ENCODE data around the gene HNRNPU. TPM values are rescaled to one million over a fixed set of nuclear protein-coding genes. Genes with fewer than 3 reads are reported as not detected.
A peak's percentile ranks its signal among the peaks of the same experiment; 100 is the strongest.

HNRNPU gene
- total and polyA plus RNA-seq, 2 of the 13 experiments (the other 11 are each of a cell fraction or from before 2014, with no cell fraction given): 101 to 508 TPM

DNA sequence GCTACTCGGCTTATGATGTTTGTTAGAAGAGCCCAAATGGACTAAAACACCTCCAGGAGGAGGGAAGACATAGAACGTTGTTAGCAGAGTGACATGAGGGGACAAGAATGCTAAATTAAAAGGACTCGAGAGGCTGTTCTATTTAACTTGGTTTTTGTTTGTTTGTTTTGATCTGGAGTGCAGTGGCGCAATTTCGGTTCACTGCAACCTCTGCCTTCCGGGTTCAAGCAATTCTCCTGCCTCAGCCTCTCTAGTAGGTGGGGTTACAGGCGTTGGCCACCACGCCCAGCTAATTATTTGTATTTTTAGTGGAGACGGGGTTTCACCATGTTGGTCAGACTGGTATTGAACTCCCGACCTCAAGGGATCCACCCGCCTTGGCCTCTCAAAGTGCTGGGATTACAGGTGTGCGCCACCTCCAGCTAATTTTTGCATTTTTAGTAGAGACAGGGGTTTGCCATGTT lies 5.1 kb upstream of the HNRNPU start (continued):
- TF ChIP-seq SAP130 (CRISPR knock-in tag; IDR thresholded peaks at IDR 0.05; ENCODE audit: low read depth): 0 out of 2 replicates have a peak, but pooled peaks have one; percentile 40
- TF ChIP-seq, protein P1, sequence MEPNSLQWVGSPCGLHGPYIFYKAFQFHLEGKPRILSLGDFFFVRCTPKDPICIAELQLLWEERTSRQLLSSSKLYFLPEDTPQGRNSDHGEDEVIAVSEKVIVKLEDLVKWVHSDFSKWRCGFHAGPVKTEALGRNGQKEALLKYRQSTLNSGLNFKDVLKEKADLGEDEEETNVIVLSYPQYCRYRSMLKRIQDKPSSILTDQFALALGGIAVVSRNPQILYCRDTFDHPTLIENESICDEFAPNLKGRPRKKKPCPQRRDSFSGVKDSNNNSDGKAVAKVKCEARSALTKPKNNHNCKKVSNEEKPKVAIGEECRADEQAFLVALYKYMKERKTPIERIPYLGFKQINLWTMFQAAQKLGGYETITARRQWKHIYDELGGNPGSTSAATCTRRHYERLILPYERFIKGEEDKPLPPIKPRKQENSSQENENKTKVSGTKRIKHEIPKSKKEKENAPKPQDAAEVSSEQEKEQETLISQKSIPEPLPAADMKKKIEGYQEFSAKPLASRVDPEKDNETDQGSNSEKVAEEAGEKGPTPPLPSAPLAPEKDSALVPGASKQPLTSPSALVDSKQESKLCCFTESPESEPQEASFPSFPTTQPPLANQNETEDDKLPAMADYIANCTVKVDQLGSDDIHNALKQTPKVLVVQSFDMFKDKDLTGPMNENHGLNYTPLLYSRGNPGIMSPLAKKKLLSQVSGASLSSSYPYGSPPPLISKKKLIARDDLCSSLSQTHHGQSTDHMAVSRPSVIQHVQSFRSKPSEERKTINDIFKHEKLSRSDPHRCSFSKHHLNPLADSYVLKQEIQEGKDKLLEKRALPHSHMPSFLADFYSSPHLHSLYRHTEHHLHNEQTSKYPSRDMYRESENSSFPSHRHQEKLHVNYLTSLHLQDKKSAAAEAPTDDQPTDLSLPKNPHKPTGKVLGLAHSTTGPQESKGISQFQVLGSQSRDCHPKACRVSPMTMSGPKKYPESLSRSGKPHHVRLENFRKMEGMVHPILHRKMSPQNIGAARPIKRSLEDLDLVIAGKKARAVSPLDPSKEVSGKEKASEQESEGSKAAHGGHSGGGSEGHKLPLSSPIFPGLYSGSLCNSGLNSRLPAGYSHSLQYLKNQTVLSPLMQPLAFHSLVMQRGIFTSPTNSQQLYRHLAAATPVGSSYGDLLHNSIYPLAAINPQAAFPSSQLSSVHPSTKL (CRISPR knock-in tag; IDR thresholded peaks at IDR 0.05): peak; percentile 45
- no peak for TF ChIP-seq RBM39 (IDR thresholded peaks at IDR 0.05; ENCODE audit: low read depth, low read length, poor library complexity, severe bottlenecking)
- TF ChIP-seq GABPA (IDR thresholded peaks at IDR 0.05; ENCODE audit: low read depth, low read length): no peak
- TF ChIP-seq GABPA (CRISPR knock-in tag; IDR thresholded peaks at IDR 0.05; ENCODE audit: low read depth): peak; percentile 25; the same call in 1 of the 2 replicates
- TF ChIP-seq SMC3 (IDR thresholded peaks at IDR 0.05; ENCODE audit: low read length): no peak
- peak; percentile 34; the same call in 1 of the 2 replicates for TF ChIP-seq RARA (CRISPR knock-in tag; IDR thresholded peaks at IDR 0.05)
- no peak for TF ChIP-seq ZFP36 (IDR thresholded peaks at IDR 0.05; ENCODE audit: borderline replicate concordance, low read depth, low read length, partially characterized antibody)
- 0 out of 2 replicates have a peak, but pooled peaks have one; percentile 29 for TF ChIP-seq MTA1 (CRISPR knock-in tag; IDR thresholded peaks at IDR 0.05; ENCODE audit: borderline replicate concordance)
- no peak for TF ChIP-seq ZNF839 (CRISPR knock-in tag; IDR thresholded peaks at IDR 0.05; ENCODE audit: borderline replicate concordance)
- no peak for TF ChIP-seq ZNF713 (CRISPR knock-in tag; IDR thresholded peaks at IDR 0.05)
- TF ChIP-seq HMGA1 (CRISPR knock-in tag; conservative IDR thresholded peaks at IDR 0.05): no peak
- no peak for TF ChIP-seq ZNF816 (CRISPR knock-in tag; IDR thresholded peaks at IDR 0.05; ENCODE audit: borderline replicate concordance)
- 0 out of 2 replicates have a peak, but pooled peaks have one; percentile 31 for TF ChIP-seq SOX5 (CRISPR knock-in tag; IDR thresholded peaks at IDR 0.05; ENCODE audit: borderline replicate concordance)
- TF ChIP-seq SP5 (CRISPR knock-in tag; IDR thresholded peaks at IDR 0.05; ENCODE audit: borderline replicate concordance, low read depth): peak; percentile 23; the same call in 1 of the 2 replicates
- TF ChIP-seq ZNF460 (CRISPR knock-in tag; IDR thresholded peaks at IDR 0.05; ENCODE audit: borderline replicate concordance): peak; percentile 96
- TF ChIP-seq ZNF441 (CRISPR knock-in tag; IDR thresholded peaks at IDR 0.05; ENCODE audit: borderline replicate concordance): no peak
- peak; percentile 59; the same call in 1 of the 2 replicates for TF ChIP-seq GATAD2A (CRISPR knock-in tag; IDR thresholded peaks at IDR 0.05)
- peak; percentile 44; the same call in 1 of the 2 replicates for TF ChIP-seq FOSL2 (CRISPR knock-in tag; IDR thresholded peaks at IDR 0.05)
- no peak for TF ChIP-seq PCBP1 (IDR thresholded peaks at IDR 0.05; ENCODE audit: borderline replicate concordance, low read depth, low read length)
- peak; percentile 48; the same call in 1 of the 2 replicates for TF ChIP-seq ADNP (CRISPR knock-in tag; IDR thresholded peaks at IDR 0.05)
- TF ChIP-seq, protein P2, sequence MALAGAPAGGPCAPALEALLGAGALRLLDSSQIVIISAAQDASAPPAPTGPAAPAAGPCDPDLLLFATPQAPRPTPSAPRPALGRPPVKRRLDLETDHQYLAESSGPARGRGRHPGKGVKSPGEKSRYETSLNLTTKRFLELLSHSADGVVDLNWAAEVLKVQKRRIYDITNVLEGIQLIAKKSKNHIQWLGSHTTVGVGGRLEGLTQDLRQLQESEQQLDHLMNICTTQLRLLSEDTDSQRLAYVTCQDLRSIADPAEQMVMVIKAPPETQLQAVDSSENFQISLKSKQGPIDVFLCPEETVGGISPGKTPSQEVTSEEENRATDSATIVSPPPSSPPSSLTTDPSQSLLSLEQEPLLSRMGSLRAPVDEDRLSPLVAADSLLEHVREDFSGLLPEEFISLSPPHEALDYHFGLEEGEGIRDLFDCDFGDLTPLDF (CRISPR knock-in tag; IDR thresholded peaks at IDR 0.05): no peak
- TF ChIP-seq, protein P3, sequence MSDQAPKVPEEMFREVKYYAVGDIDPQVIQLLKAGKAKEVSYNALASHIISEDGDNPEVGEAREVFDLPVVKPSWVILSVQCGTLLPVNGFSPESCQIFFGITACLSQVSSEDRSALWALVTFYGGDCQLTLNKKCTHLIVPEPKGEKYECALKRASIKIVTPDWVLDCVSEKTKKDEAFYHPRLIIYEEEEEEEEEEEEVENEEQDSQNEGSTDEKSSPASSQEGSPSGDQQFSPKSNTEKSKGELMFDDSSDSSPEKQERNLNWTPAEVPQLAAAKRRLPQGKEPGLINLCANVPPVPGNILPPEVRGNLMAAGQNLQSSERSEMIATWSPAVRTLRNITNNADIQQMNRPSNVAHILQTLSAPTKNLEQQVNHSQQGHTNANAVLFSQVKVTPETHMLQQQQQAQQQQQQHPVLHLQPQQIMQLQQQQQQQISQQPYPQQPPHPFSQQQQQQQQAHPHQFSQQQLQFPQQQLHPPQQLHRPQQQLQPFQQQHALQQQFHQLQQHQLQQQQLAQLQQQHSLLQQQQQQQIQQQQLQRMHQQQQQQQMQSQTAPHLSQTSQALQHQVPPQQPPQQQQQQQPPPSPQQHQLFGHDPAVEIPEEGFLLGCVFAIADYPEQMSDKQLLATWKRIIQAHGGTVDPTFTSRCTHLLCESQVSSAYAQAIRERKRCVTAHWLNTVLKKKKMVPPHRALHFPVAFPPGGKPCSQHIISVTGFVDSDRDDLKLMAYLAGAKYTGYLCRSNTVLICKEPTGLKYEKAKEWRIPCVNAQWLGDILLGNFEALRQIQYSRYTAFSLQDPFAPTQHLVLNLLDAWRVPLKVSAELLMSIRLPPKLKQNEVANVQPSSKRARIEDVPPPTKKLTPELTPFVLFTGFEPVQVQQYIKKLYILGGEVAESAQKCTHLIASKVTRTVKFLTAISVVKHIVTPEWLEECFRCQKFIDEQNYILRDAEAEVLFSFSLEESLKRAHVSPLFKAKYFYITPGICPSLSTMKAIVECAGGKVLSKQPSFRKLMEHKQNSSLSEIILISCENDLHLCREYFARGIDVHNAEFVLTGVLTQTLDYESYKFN (CRISPR knock-in tag; conservative IDR thresholded peaks at IDR 0.05): peak; percentile 51

Data from HepG2 (cell line).